ENCODE results near the gene GOT2.
"Not testable (repeated sequence)": the region's sequence is repeated elsewhere in the genome, so short reads cannot be mapped to it uniquely, and the experiment has no call there.

The GOT2 gene

GRCh38 chr16:58695368-58695767, 38.7 kb downstream of the GOT2 start (continued):
- TF ChIP-seq, protein P1, sequence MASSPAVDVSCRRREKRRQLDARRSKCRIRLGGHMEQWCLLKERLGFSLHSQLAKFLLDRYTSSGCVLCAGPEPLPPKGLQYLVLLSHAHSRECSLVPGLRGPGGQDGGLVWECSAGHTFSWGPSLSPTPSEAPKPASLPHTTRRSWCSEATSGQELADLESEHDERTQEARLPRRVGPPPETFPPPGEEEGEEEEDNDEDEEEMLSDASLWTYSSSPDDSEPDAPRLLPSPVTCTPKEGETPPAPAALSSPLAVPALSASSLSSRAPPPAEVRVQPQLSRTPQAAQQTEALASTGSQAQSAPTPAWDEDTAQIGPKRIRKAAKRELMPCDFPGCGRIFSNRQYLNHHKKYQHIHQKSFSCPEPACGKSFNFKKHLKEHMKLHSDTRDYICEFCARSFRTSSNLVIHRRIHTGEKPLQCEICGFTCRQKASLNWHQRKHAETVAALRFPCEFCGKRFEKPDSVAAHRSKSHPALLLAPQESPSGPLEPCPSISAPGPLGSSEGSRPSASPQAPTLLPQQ (tag by site-specific recombination; IDR thresholded peaks at IDR 0.05): no peak

- Histone ChIP-seq H3K9me3 (ENCODE audit: control insufficient read depth, insufficient read depth, low read depth, low read length) (no peaks in the 10 kb centered on the region), H3K27ac (ENCODE audit: extremely low read depth, low read depth, low read length) (no peak overlapping the region), H3K4me3 (ENCODE audit: low read depth, low read length) (no peak overlapping the region), H3K36me3 (ENCODE audit: control insufficient read depth in 2 of 2, insufficient read depth in 1 of 2, low read length in 2 of 2) (no peaks in the 10 kb centered on the region), H3K4me1 (ENCODE audit: control insufficient read depth, insufficient read depth, low read length) (no peaks in the 10 kb centered on the region)
- no peak for TF ChIP-seq ZNF629 (tag by site-specific recombination; IDR thresholded peaks at IDR 0.05)
- no peak for TF ChIP-seq ZNF138 (tag by site-specific recombination; IDR thresholded peaks at IDR 0.05; ENCODE audit: borderline replicate concordance)
- TF ChIP-seq ZNF132 (tag by site-specific recombination; IDR thresholded peaks at IDR 0.05; ENCODE audit: borderline replicate concordance): no peak
- TF ChIP-seq ZNF302 (tag by site-specific recombination; IDR thresholded peaks at IDR 0.05; ENCODE audit: low read depth): no peak
- TF ChIP-seq ZNF670 (tag by site-specific recombination; IDR thresholded peaks at IDR 0.05; ENCODE audit: low read depth): no peak
- TF ChIP-seq ZNF214 (tag by site-specific recombination; IDR thresholded peaks at IDR 0.05; ENCODE audit: borderline replicate concordance): no peak
- no peak for TF ChIP-seq ZNF514 (tag by site-specific recombination; IDR thresholded peaks at IDR 0.05)
- TF ChIP-seq, protein P2, sequence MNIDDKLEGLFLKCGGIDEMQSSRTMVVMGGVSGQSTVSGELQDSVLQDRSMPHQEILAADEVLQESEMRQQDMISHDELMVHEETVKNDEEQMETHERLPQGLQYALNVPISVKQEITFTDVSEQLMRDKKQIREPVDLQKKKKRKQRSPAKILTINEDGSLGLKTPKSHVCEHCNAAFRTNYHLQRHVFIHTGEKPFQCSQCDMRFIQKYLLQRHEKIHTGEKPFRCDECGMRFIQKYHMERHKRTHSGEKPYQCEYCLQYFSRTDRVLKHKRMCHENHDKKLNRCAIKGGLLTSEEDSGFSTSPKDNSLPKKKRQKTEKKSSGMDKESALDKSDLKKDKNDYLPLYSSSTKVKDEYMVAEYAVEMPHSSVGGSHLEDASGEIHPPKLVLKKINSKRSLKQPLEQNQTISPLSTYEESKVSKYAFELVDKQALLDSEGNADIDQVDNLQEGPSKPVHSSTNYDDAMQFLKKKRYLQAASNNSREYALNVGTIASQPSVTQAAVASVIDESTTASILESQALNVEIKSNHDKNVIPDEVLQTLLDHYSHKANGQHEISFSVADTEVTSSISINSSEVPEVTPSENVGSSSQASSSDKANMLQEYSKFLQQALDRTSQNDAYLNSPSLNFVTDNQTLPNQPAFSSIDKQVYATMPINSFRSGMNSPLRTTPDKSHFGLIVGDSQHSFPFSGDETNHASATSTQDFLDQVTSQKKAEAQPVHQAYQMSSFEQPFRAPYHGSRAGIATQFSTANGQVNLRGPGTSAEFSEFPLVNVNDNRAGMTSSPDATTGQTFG (tag by site-specific recombination; IDR thresholded peaks at IDR 0.05; ENCODE audit: borderline replicate concordance): no peak
- TF ChIP-seq BCL11B (tag by site-specific recombination; IDR thresholded peaks at IDR 0.05; ENCODE audit: low read depth): no peak
- TF ChIP-seq ZNF623 (tag by site-specific recombination; IDR thresholded peaks at IDR 0.05): no peak
- no peak for TF ChIP-seq TRIM28 (IDR thresholded peaks at IDR 0.05; ENCODE audit: borderline replicate concordance, low read length)
- no peak for TF ChIP-seq ZFP3 (tag by site-specific recombination; IDR thresholded peaks at IDR 0.05; ENCODE audit: low read depth)
- TF ChIP-seq ZIC2 (tag by site-specific recombination; IDR thresholded peaks at IDR 0.05): no peak
- TF ChIP-seq ZNF837 (tag by site-specific recombination; IDR thresholded peaks at IDR 0.05): no peak
- no peak for TF ChIP-seq PRDM1 (tag by site-specific recombination; IDR thresholded peaks at IDR 0.05)
- no peak for TF ChIP-seq ZNF585B (tag by site-specific recombination; IDR thresholded peaks at IDR 0.05)
- no peak for TF ChIP-seq ZNF529 (tag by site-specific recombination; IDR thresholded peaks at IDR 0.05; ENCODE audit: insufficient replicate concordance)
- no peak for TF ChIP-seq IKZF3 (tag by site-specific recombination; IDR thresholded peaks at IDR 0.05)
- TF ChIP-seq ZNF473 (tag by site-specific recombination; IDR thresholded peaks at IDR 0.05): no peak
- ChIA-PET POLR2A (no interaction called here), CTCF (interaction anchor here (0.6 kb wide), 1 partner anchor 65 kb away, joined by 3 read pairs; no protein-coding TSS in a partner anchor)
These were observed 41.7 kb downstream of the GOT2 start for GRCh38 chr16:58692450-58692849.

- POLR2A ChIA-PET; H3K27ac ChIP-seq (ENCODE audit: extremely low read depth, low read depth, low read length): not testable (repeated sequence)
- CTCF ChIA-PET: interaction anchor here (0.7 to 1.0 kb wide), 2 partner anchors 44 to 69 kb away, joined by 3 to 4 read pairs; no protein-coding TSS in a partner anchor
These were observed 47.0 kb downstream of the GOT2 start for GRCh38 chr16:58686985-58687706.

More at GRCh38 chr16:58686985-58687706, 47.0 kb downstream of the GOT2 start:
- not testable (repeated sequence) for H3K4me1 ChIP-seq (ENCODE audit: control insufficient read depth, insufficient read depth, low read length); H3K9me3 ChIP-seq (ENCODE audit: control insufficient read depth, insufficient read depth, low read depth, low read length); H3K36me3 ChIP-seq (ENCODE audit: control insufficient read depth in 2 of 2, insufficient read depth in 1 of 2, low read length in 2 of 2); H3K4me3 ChIP-seq (ENCODE audit: low read depth, low read length)
